HepG2 (cell line): Measurements from ENCODE around the gene STX4. TPM values are rescaled to one million over a fixed set of nuclear protein-coding genes. Genes with fewer than 3 reads are reported as not detected.

Experiments used
- ATAC-seq: fragments of 200-7000 bp; cut with Tn5 transposase; 3 replicates; pipeline ENCODE4 v1.9.1; 2020; ENCODE audit warnings: mild to moderate bottlenecking, moderate library complexity
- BruUV-seq: library from RNA; stranded (reverse); fragments of 400-500 nt; replicated peaks from 2 replicates; lab custom pipeline; 2021; lab: Mats Ljungman, UMichigan
- CTCF ChIA-PET: fragments of 300-600 bp; formaldehyde crosslinking; extraction: SDS; loops from one replicate; lab custom pipeline; 2021; ENCODE audit warnings: low total read pairs, inconsistent platforms, low intra/inter-chr PET ratio; lab: Yijun Ruan, JAX
- POLR2A ChIA-PET: fragments of 350-600 bp; sonication (Branson Sonifier 250); formaldehyde crosslinking; loops from one replicate; lab custom pipeline; 2020; ENCODE audit warnings: antibody characterized with exemption, inconsistent platforms; lab: Yijun Ruan, JAX
- DNase-seq: peaks from one replicate; pipeline ENCODE4 v3.0.0-alpha.2; 2015; ENCODE audit warnings: low spot score
- FAIRE-seq: peaks from 3 replicates; lab custom pipeline; 2011; peaks lifted over from hg19 to GRCh38; lab: Jason Lieb, UNC
- H2AFZ ChIP-seq: one replicate; pipeline ENCODE4 v1.6.1; 2011; ENCODE audit warnings: low read length, inconsistent platforms
- H3K27ac ChIP-seq: fragments of 300-600 bp; 3 replicates; pipeline ENCODE4 v1.8.0; 2011; ENCODE audit warnings: mixed run types, mild to moderate bottlenecking, mixed read lengths, low read length, inconsistent platforms; ENCODE audit not compliant: insufficient read depth; ENCODE audit errors: extremely low read length
- H3K27me3 ChIP-seq, 2 experiments: fragments of 200-600 bp in 1 of 2; 2 replicates in 1 of 2; 3 replicates in 1 of 2; pipeline versions ENCODE4 v1.6.0 to v1.8.0; 2011; ENCODE audit warnings: low read length in 2 of 2, mild to moderate bottlenecking in 2 of 2, moderate library complexity in 2 of 2, inconsistent platforms in 1 of 2; ENCODE audit not compliant: insufficient read depth in 2 of 2, control insufficient read depth in 1 of 2
- H3K36me3 ChIP-seq, 2 experiments: fragments of 200-600 bp in 1 of 2; replicated peaks in 1 of 2; 2 replicates in 1 of 2; 3 replicates in 1 of 2; pipeline versions ENCODE4 v1.5.1 to v1.8.0; 2011; ENCODE audit warnings: low read length in 2 of 2, inconsistent platforms in 1 of 2; ENCODE audit not compliant: insufficient read depth in 2 of 2, control insufficient read depth in 1 of 2
- H3K4me1 ChIP-seq: 2 replicates; pipeline ENCODE4 v1.5.1; 2012; ENCODE audit warnings: low read length, inconsistent platforms; ENCODE audit not compliant: insufficient read depth
- H3K4me2 ChIP-seq: 2 replicates; pipeline ENCODE4 v1.6.0; 2011; ENCODE audit warnings: low read depth, low read length, inconsistent platforms
- H3K4me3 ChIP-seq, 3 experiments: fragments of 200-600 bp in 1 of 3; sonication (generic), shearing (Covaris generic) in 1 of 3; replicated peaks in 1 of 3; 2 replicates each; pipeline ENCODE4 v1.5.1; 2011 to 2016; ENCODE audit warnings: low read length in 3 of 3, inconsistent platforms in 2 of 3, low read depth in 2 of 3, mild to moderate bottlenecking in 2 of 3, control low read depth in 1 of 3, mixed read lengths in 1 of 3; ENCODE audit not compliant: insufficient read depth in 1 of 3
- H3K79me2 ChIP-seq: one replicate; pipeline ENCODE4 v1.6.1; 2011; ENCODE audit warnings: low read length, inconsistent platforms; ENCODE audit not compliant: insufficient read depth
- H3K9ac ChIP-seq: 2 replicates; pipeline ENCODE4 v1.6.0; 2011; ENCODE audit warnings: mild to moderate bottlenecking, low read depth, low read length, inconsistent platforms; ENCODE audit not compliant: insufficient read depth
- H3K9me3 ChIP-seq: 2 replicates; pipeline ENCODE4 v1.5.1; 2012; ENCODE audit warnings: mild to moderate bottlenecking, low read length
- H4K20me1 ChIP-seq: 2 replicates; pipeline ENCODE4 v1.6.0; 2011; ENCODE audit warnings: inconsistent platforms, mild to moderate bottlenecking, low read length, moderate library complexity; ENCODE audit not compliant: insufficient read depth
- BORCS8-MEF2B ChIP-seq: sonication (generic); formaldehyde crosslinking; IDR thresholded peaks from 2 replicates; pipeline ENCODE4 v1.8.0; 2022; ENCODE audit warnings: mild to moderate bottlenecking, missing genetic modification reagents
- ETS1 ChIP-seq: sonication (generic); formaldehyde crosslinking; IDR thresholded peaks from 2 replicates; pipeline ENCODE4 v1.4.0; 2020; ENCODE audit warnings: missing genetic modification reagents
- FOXM1 ChIP-seq: sonication (generic); formaldehyde crosslinking; IDR thresholded peaks from 2 replicates; pipeline ENCODE4 v1.5.0; 2020; ENCODE audit warnings: missing genetic modification reagents
- KDM2A ChIP-seq: sonication (generic); formaldehyde crosslinking; IDR thresholded peaks from 2 replicates; pipeline ENCODE4 v1.4.0; 2020; ENCODE audit warnings: low read depth, missing genetic modification reagents, borderline replicate concordance
- KDM6A ChIP-seq: IDR thresholded peaks from 2 replicates; pipeline ENCODE4 v1.6.1; 2016; ENCODE audit warnings: low read depth
- MAFG ChIP-seq: sonication (generic); formaldehyde crosslinking; IDR thresholded peaks from 2 replicates; pipeline ENCODE4 v1.5.1; 2020; ENCODE audit warnings: mild to moderate bottlenecking, missing genetic modification reagents
- PPARG ChIP-seq: conservative IDR thresholded peaks from 2 replicates; pipeline ENCODE4 v1.6.1; 2016; ENCODE audit warnings: missing biosample characterization, missing genetic modification reagents
- RCOR2 ChIP-seq: IDR thresholded peaks from 2 replicates; pipeline ENCODE4 v1.6.1; 2016; ENCODE audit warnings: missing biosample characterization, missing genetic modification reagents
- RELA ChIP-seq: sonication (generic); formaldehyde crosslinking; IDR thresholded peaks from 2 replicates; pipeline ENCODE4 v1.4.0; 2020; ENCODE audit warnings: missing genetic modification reagents
- SAP130 ChIP-seq: IDR thresholded peaks from 2 replicates; pipeline ENCODE4 v1.6.1; 2016; ENCODE audit warnings: low read depth
- TFE3 ChIP-seq: IDR thresholded peaks from 2 replicates; pipeline ENCODE4 v1.6.1; 2016
- XRCC5 ChIP-seq: fragments of 200-400 bp; formaldehyde crosslinking; optimal IDR thresholded peaks from 2 replicates; pipeline ENCODE3; 2017; ENCODE audit warnings: mild to moderate bottlenecking, low read length
- ZBED4 ChIP-seq: sonication (generic); formaldehyde crosslinking; IDR thresholded peaks from 2 replicates; pipeline ENCODE4 v1.4.0; 2020; ENCODE audit warnings: missing genetic modification reagents, borderline replicate concordance
- ZNF256 ChIP-seq: sonication (generic); formaldehyde crosslinking; conservative IDR thresholded peaks from 2 replicates; pipeline ENCODE4 v1.4.0; 2020; ENCODE audit warnings: missing genetic modification reagents
- ZNF337 ChIP-seq: sonication (generic); formaldehyde crosslinking; IDR thresholded peaks from 2 replicates; pipeline ENCODE4 v1.5.1; 2020; ENCODE audit warnings: missing genetic modification reagents, low read depth, mild to moderate bottlenecking, borderline replicate concordance
- ZNF460 ChIP-seq: sonication (generic); formaldehyde crosslinking; IDR thresholded peaks from 2 replicates; pipeline ENCODE4 v1.5.1; 2020; ENCODE audit warnings: missing genetic modification reagents, mild to moderate bottlenecking, borderline replicate concordance
- ZNF549 ChIP-seq: sonication (generic); formaldehyde crosslinking; IDR thresholded peaks from 2 replicates; pipeline ENCODE4 v1.5.0; 2020; ENCODE audit warnings: missing genetic modification reagents
- ZNF558 ChIP-seq: sonication (generic); formaldehyde crosslinking; IDR thresholded peaks from 2 replicates; pipeline ENCODE4 v1.9.0; 2022; ENCODE audit warnings: mild to moderate bottlenecking, missing genetic modification reagents, borderline replicate concordance
- ZSCAN9 ChIP-seq: IDR thresholded peaks from 2 replicates; pipeline ENCODE4 v1.6.1; 2016; ENCODE audit warnings: borderline replicate concordance
- WGBS: methylation state at CpG from one replicate; pipeline ENCODE4 v1.1.6; 2017; ENCODE audit warnings: low lambda C conversion rate; 5-methylcytosine and 5-hydroxymethylcytosine counted together
- in situ Hi-C: cut with HindIII; loops from 2 replicates; pipeline ENCODE4 v1.10.0; 2017; ENCODE audit warnings: low pct_unique_long_range_greater_than_20kb; ENCODE audit not compliant: extremely low pct_ligation_motif_present
- intact Hi-C: fragments of 100-400 bp; cut with micrococcal nuclease; formaldehyde crosslinking; loops from one replicate; pipeline ENCODE4 v1.10.0; 2022; ENCODE audit not compliant: unreplicated experiment
- polyA plus RNA-seq, 8 experiments: library from polyadenylated mRNA; depleted of rRNA in 3 of 8; stranded (reverse) in 7 of 8; unstranded in 1 of 8; fragments of >200 nt; fragmentation: Illumina TruSeq in 4 of 8; extraction: Trizol in 4 of 8; gene quantifications; 2 replicates each; pipeline versions ENCODE4 v1.2.1 to v1.2.3, GENCODE V29; 2011 to 2016; ENCODE audit warnings: low read depth in 4 of 8, missing spikeins in 1 of 8, mixed read lengths in 1 of 8; ENCODE audit not compliant: insufficient read depth in 1 of 8
- total RNA-seq, 5 experiments: library from RNA; depleted of rRNA; stranded (reverse); fragments of >200 nt; fragmentation: Illumina TruSeq; extraction: Trizol; gene quantifications; 2 replicates each; pipeline ENCODE4 v1.2.3, GENCODE V29; 2016; ENCODE audit warnings: low read depth in 1 of 5

Gene STX4
- total and polyA plus RNA-seq, 2 of the 13 experiments (the other 11 are each of a cell fraction or from before 2014, with no cell fraction given): 29.2 to 34.6 TPM

GRCh38 chr16:31052114-31052513 lies 18.8 kb downstream of the STX4 start:
- peak; percentile 45 for DNase-seq
- no peak for TF ChIP-seq RELA (CRISPR knock-in tag)
- TF ChIP-seq SAP130 (CRISPR knock-in tag): 0 out of 2 replicates have a peak, but pooled peaks have one; percentile 29
- TF ChIP-seq ETS1 (CRISPR knock-in tag): no peak
- no peak for TF ChIP-seq MAFG (CRISPR knock-in tag)
- no peak for TF ChIP-seq ZNF460
- no peak for TF ChIP-seq ZNF549
- no peak for TF ChIP-seq RCOR2 (CRISPR knock-in tag)
- 0 out of 2 replicates have a peak, but pooled peaks have one; percentile 25 for TF ChIP-seq TFE3 (CRISPR knock-in tag)
- TF ChIP-seq FOXM1 (CRISPR knock-in tag): no peak
- no peak for TF ChIP-seq ZNF337
- no peak for TF ChIP-seq KDM6A (CRISPR knock-in tag)
- TF ChIP-seq ZBED4 (CRISPR knock-in tag): no peak
- TF ChIP-seq KDM2A (CRISPR knock-in tag): no peak
- TF ChIP-seq ZNF256: no peak
- peak; percentile 20 for TF ChIP-seq XRCC5
- TF ChIP-seq BORCS8-MEF2B: no peak
- no peak for TF ChIP-seq ZNF558 (CRISPR knock-in tag)
- peak; percentile 71; the same call in 1 of the 2 replicates for TF ChIP-seq PPARG (CRISPR knock-in tag)
- TF ChIP-seq ZSCAN9: no peak

More at GRCh38 chr16:31052114-31052513, 18.8 kb downstream of the STX4 start:
- Histone ChIP-seq H3K4me2 (no peak overlapping the region), H3K9me3 (no peaks in the 10 kb centered on the region), H2AFZ (no peak overlapping the region), H3K27ac (no peak overlapping the region), H3K79me2 (no peaks in the 10 kb centered on the region), H3K27me3 (peaks cover 0 to 3% of the 10 kb centered on the region in 2 experiments; a peak in 1 of 5 replicates), H3K9ac (no peak overlapping the region), H3K4me1 (peaks cover 13% of the 10 kb centered on the region), H3K4me3 (no peak overlapping the region), H4K20me1 (no peaks in the 10 kb centered on the region), H3K36me3 (no peaks in the 10 kb centered on the region)
- WGBS: 5% methylated on average over 2 of the region's 2 CpGs
- ChIA-PET POLR2A (no interaction called here), CTCF (no interaction called here)
- no TSS peak for BruUV-seq
- in situ Hi-C loops: no loop called here
- ATAC-seq: peak; percentile 45
- peak; percentile 36 for FAIRE-seq
- intact Hi-C loops: no loop called here
